Measurements from ENCODE around the gene TRERF1.

DNA sequence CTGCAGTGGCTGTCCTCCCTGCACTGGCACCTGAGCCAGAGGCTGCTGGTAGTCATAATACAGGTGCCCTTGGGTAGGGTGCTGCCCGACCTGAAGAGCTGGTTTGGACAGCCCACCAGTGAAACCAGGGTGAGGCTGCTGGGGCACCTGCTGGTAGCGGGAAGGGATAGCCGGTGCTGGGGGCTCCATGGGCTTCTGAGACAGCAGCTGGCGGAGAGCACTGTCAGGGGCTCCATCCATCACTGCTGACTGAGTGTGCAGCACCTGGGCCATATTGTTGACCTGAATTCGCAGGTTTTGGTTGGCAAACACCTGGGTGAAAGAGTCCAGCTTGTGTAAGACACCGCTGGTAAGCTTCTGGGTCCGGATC, 182.9 kb downstream of the TRERF1 start:
- TF ChIP-seq, protein P1, sequence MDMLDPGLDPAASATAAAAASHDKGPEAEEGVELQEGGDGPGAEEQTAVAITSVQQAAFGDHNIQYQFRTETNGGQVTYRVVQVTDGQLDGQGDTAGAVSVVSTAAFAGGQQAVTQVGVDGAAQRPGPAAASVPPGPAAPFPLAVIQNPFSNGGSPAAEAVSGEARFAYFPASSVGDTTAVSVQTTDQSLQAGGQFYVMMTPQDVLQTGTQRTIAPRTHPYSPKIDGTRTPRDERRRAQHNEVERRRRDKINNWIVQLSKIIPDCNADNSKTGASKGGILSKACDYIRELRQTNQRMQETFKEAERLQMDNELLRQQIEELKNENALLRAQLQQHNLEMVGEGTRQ (IDR thresholded peaks at IDR 0.05; ENCODE audit: low read length) = no peak
- TF ChIP-seq POLR2AphosphoS5 (IDR thresholded peaks at IDR 0.05; ENCODE audit: low read depth, low read length) = no peak
- TF ChIP-seq TAF7 (optimal IDR thresholded peaks at IDR 0.05; ENCODE audit: borderline replicate concordance, low read depth, low read length) = no peak
- TF ChIP-seq, protein P2, sequence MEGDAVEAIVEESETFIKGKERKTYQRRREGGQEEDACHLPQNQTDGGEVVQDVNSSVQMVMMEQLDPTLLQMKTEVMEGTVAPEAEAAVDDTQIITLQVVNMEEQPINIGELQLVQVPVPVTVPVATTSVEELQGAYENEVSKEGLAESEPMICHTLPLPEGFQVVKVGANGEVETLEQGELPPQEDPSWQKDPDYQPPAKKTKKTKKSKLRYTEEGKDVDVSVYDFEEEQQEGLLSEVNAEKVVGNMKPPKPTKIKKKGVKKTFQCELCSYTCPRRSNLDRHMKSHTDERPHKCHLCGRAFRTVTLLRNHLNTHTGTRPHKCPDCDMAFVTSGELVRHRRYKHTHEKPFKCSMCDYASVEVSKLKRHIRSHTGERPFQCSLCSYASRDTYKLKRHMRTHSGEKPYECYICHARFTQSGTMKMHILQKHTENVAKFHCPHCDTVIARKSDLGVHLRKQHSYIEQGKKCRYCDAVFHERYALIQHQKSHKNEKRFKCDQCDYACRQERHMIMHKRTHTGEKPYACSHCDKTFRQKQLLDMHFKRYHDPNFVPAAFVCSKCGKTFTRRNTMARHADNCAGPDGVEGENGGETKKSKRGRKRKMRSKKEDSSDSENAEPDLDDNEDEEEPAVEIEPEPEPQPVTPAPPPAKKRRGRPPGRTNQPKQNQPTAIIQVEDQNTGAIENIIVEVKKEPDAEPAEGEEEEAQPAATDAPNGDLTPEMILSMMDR (IDR thresholded peaks at IDR 0.05; ENCODE audit: control extremely low read depth in 1 of 3, insufficient read depth in 1 of 3, low read depth in 1 of 3, low read length in 3 of 3) = no peak
- no peak for TF ChIP-seq SIN3A (conservative IDR thresholded peaks at IDR 0.05 in 1 of 2, IDR thresholded peaks at IDR 0.05 in 1 of 2; ENCODE audit: low read depth in 1 of 2, low read length in 2 of 2)
- TF ChIP-seq NRF1 (IDR thresholded peaks at IDR 0.05; ENCODE audit: low read depth, low read length) = no peak
- TF ChIP-seq CREB1 (IDR thresholded peaks at IDR 0.05) = no peak
- TF ChIP-seq EZH2 (IDR thresholded peaks at IDR 0.05; ENCODE audit: low read depth, low read length, severe bottlenecking) = no peak
- no peak for TF ChIP-seq GABPA (IDR thresholded peaks at IDR 0.05; ENCODE audit: borderline replicate concordance, insufficient read depth, low read length)
- no peak for TF ChIP-seq BRCA1 (IDR thresholded peaks at IDR 0.05; ENCODE audit: low read depth, low read length)
- no peak for TF ChIP-seq POLR2A (IDR thresholded peaks at IDR 0.05; ENCODE audit: control extremely low read depth in 1 of 2, low read depth in 2 of 2, low read length in 2 of 2)
- no peak for TF ChIP-seq EP300 (IDR thresholded peaks at IDR 0.05; ENCODE audit: borderline replicate concordance in 1 of 2, low read depth in 2 of 2, low read length in 2 of 2)
- TF ChIP-seq TEAD4 (IDR thresholded peaks at IDR 0.05; ENCODE audit: low read depth, low read length) = no peak

Data from H1 (cell line).